GM19351 (cell line): Measurements from ENCODE around the gene TRA2A.
"Not testable (repeated sequence)": the region's sequence is repeated elsewhere in the genome, so short reads cannot be mapped to it uniquely, and the experiment has no call there.

Experiments
- ATAC-seq: cut with Tn5 transposase; IDR thresholded peaks from one replicate; pipeline ENCODE4 v1.9.1; 2021; ENCODE audit warnings: mild to moderate bottlenecking, moderate library complexity; ENCODE audit not compliant: unreplicated experiment

Gene TRA2A

GRCh38 chr7:23531794-23532489, at the start of gene TRA2A:
Gene TRA2A (minus strand): TSS chr7:23531981. CDS start chr7:23531824, 157 bp downstream.
- peak; percentile 91 for ATAC-seq

GRCh38 chr7:23570592-23571200, 38.9 kb upstream of the TRA2A start:
- ATAC-seq = peak; percentile 88

- no peak for ATAC-seq
Measured at GRCh38 chr7:23558303-23558702, 26.5 kb upstream of the TRA2A start.

- ATAC-seq = no peak
Measured at GRCh38 chr7:23547662-23548061, 15.9 kb upstream of the TRA2A start.

DNA sequence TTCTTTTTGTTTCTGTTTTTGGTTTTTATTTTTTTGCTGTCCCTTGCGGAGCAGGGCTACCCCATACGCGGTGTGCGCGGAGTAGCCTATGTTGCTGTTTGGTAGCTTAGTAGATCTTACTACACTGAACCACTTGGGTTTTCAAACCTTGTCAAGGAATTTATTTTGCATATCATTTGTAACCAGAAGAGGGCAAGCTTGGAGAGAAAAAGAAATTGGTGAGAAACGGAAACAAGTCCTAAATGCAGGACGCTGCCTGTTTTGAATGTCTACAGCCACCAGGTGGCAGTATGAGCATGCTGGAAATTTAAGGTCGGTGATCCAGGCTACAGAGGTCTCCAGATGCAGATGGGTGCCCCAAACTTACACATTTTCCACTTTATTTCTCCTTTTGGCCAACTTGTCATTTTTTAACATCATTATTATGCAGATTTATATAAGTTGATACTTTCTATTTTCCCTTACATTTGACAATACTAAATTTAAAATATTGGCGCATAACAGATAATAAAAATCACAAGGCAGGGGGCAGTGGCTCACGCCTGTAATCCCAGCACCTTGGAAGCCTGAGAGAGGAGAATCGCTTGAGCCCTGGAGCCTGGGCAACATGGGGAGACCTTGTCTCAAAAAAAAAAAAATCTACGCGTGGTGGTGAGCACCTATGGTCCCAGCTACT, 15.3 kb upstream of the TRA2A start:
- peak; percentile 75 for ATAC-seq

- no peak for ATAC-seq
Measured at GRCh38 chr7:23545493-23545892, 13.7 kb upstream of the TRA2A start.

GRCh38 chr7:23544913-23545354, 13.2 kb upstream of the TRA2A start:
- ATAC-seq = peak; percentile 73

- ATAC-seq = no peak
Measured at GRCh38 chr7:23542752-23543151, 11.0 kb upstream of the TRA2A start.

- peak; percentile 56 for ATAC-seq
Measured at GRCh38 chr7:23539494-23539907, 7.7 kb upstream of the TRA2A start.

DNA sequence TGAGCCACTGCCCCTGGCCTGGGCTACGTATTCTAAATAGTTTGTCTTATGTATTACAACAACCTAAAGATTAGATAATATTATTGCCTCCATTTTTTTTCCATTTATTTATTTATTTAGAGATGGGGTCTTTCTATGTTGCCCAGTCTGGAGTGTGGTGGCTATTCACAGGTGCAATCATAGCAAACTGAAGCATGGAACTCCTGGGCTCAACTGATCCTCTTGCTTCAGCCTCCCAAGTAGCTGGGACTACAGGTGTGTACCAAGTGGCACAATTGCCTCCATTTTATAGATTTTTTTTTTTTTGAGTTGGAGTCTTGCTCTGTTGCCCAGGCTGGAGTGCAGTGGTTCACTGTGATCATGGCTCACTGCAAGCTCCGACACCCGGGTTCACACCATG, 6.5 kb upstream of the TRA2A start:
- ATAC-seq = no peak

GRCh38 chr7:23533238-23533604, 1.4 kb upstream of the TRA2A start:
- ATAC-seq = no peak

DNA sequence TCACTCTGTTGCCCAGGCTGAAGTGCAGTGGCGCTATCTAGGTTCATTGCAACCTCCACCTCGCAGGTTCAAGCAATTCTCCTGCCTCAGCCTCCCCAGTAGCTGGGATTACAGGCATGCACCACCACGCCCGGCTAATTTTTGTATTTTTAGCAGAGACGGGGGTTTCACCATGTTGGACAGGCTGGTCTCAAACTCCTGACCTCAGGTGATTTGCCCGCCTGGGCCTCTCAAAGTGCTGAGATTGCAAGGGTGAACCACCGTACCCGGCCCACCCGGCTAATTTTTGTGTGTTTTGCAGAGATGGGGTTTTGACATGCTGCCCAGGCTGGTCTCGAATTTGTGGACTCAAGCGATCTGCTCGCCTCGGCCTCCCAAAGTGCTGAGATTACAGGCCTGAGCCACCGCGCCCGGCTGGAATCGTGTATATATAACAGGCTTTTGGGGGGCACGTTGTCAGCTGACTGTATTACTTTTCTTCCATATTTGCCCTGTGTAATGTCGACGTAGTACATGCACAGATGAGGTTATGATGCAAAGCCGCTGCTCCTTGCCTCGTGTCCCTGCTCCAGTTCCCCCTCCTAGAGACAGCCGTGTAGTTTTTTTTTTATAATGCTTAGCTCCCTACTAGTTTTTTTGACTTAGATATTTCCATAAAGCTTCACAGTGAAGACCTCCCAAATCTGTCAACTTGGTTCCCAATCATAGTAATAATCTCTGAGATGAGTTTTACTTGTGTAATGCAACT, 883 bp upstream of the TRA2A start:
- ATAC-seq = no peak

GRCh38 chr7:23531050-23531793, 559 bp downstream of the TRA2A start:
- ATAC-seq = peak; percentile 33

DNA sequence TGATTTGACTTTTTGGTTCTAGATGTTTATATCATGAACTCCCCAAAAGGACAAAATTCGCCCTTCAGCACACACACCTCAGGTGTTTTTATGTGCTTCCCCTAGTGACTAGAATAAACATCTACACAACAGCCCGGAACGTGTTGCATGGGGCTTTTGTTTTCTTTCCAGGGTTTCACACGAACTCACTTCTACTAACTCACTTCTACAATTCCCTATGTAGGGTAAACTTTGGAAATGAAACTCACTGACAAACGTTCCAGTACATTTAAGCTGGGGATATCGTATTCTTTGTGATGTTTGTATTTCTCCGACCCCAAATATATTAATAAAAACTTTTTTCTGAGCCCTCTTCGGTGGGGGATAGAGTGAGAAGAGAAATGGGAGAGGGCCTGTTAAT, 1.4 kb downstream of the TRA2A start:
- peak; percentile 38 for ATAC-seq

DNA sequence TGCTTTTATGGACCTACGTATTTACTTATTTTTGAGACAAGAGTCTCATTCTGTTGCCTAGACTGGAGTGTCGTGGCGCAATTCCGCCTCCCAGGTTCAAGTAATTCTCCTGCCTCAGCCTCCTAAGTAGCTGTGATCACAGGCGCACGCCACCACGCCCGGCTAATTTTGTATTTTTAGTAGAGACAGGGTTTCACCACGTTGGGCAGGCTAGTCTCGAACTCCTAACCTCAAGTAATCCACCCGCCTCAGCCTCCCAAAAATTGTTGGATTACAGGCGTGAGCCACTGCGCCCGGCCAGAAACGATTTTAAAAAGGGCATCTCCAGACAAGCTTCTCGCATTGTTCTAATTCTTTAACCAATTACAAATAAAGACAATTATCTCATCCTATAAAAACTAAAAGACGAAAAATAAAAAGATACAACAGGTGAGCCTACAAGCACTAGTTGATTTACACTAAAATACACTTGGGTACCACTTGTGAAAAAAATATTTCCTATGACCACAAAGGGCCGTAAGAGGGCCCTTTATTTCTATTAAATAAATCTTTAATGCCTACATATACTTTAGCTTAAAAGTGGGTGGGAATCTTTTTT, 2.4 kb downstream of the TRA2A start:
- ATAC-seq = no peak

DNA sequence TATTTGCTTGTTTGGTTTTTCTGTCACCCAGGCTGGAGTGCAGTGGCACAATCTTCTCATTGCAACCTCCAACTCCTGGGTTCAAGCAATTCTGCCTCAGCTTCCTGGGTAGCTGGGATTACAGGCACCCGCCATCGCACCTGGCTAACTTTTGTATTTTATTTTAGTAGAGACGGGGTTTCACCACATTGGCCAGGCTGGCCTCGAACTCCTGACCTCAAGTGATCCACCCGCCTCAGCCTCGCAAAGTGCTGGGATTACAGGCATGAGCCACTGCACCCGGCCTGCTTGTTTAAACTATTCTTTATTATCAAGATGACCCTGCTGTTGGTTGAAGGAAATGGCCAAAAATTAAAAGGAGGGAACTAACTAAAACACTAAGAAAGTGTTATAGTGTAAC, 6.2 kb downstream of the TRA2A start:
- ATAC-seq = not testable (repeated sequence)

DNA sequence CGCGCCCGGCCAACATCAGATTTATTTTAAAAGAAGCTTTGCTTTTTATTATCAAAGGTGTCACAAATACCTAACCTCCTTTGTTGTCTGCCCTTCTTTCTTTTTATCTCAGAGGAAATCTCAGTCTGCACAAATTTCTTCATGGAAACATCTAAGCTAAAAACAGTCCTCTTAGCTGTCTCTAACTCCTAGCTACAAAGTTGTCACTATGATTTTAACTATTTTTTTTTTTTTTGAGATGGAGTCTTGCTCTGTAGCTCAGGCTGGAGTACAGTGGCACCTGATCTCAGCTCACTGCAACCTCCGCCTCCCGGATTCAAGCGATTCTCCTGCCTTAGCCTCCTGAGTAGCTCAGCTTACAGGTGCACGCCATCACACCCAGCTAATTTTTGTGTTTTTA, 7.3 kb downstream of the TRA2A start:
- ATAC-seq = no peak

DNA sequence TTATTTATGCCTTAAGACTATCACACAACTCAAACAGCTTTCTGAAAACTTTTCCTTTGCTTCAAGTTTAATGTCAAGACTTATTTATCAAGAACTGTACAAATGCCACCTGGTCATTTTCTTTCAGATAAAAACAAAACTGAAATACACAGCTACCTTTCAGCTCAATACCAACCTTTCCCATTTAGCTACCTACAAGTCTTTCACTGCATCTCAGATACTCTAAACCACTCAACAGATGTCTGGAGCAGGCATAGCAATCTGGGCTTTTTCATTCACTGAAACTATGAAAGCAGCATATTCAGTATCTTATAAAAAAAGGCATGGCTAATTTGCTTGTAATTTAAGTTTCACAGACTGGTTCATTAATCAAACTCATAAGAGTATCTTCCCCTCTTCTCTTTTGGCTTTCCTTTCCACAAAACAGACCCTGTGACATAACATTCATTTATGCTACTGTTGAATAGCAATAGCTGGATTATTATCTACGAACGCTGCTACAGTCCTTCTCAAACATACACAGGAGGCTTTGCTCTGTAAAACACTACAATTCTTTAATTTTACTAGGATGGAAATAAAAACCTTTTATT, 8.2 kb downstream of the TRA2A start:
- ATAC-seq = no peak

DNA sequence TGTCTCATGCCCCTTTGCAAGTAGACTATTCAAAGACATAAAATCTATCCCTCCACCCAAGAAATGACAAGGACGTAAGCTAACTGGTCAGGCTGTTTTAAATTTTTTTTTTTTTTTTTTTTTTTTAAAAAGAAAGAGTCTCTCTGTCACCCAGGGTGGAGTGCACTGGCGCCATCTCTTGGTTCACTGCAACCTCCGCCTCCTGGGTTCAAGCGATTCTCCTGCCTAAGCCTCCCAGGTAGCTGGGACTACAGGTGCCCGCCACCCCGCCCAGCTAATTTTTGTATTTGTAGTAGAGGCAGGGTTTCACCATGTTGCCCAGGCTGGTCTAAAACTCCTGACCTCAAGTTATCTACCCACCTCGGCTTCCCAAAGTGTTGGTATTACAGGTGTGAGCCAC, 11.2 kb downstream of the TRA2A start:
- ATAC-seq = no peak

GRCh38 chr7:23514755-23515154, 17.0 kb downstream of the TRA2A start:
- peak; percentile 73 for ATAC-seq
